Colonic mucosa (tissue), 4 donors: ENCODE data around the gene ALDH1A1. TPM values are rescaled to one million over a fixed set of nuclear protein-coding genes. Genes with fewer than 3 reads are reported as not detected.

Experiments used
- DNase-seq: peaks from one replicate; pipeline ENCODE4 v3.0.0-alpha.2; 2020
- H3K27ac ChIP-seq: fragments of 200-600 bp; one replicate; pipeline ENCODE4 v1.8.0; 2021
- H3K27me3 ChIP-seq: fragments of 200-600 bp; one replicate; pipeline ENCODE4 v1.8.0; 2021
- H3K36me3 ChIP-seq: fragments of 200-600 bp; one replicate; pipeline ENCODE4 v1.8.0; 2021
- H3K4me1 ChIP-seq: fragments of 200-600 bp; one replicate; pipeline ENCODE4 v1.8.0; 2021; ENCODE audit warnings: mild to moderate bottlenecking
- H3K4me3 ChIP-seq: fragments of 200-600 bp; one replicate; pipeline ENCODE4 v1.8.0; 2021
- H3K9ac ChIP-seq, 2 donors: one replicate each; pipeline ENCODE4 v1.7.0; 2013; ENCODE audit warnings: control low read depth in 2 of 2, low read depth in 2 of 2, low read length in 2 of 2
- H3K9me3 ChIP-seq: fragments of 200-600 bp; one replicate; pipeline ENCODE4 v1.8.0; 2021
- CTCF ChIP-seq: fragments of 200-600 bp; IDR thresholded peaks from one replicate; pipeline ENCODE4 v1.8.0; 2022; ENCODE audit warnings: antibody characterized with exemption, mild to moderate bottlenecking
- intact Hi-C: fragments of 100-400 bp; cut with DNase I; formaldehyde crosslinking; loops from one replicate; pipeline ENCODE4 v1.14.1; 2022
- total RNA-seq, 2 donors: library from RNA; stranded (reverse); fragmentation: NEBNext Ultra II Directional in 1 of 2; extraction: Animal tissue kit (Norgen Biotek cat#: 25700) in 1 of 2; gene quantifications; one replicate each; pipeline ENCODE4 v1.2.1, GENCODE V29; 2021
- donor health status: healthy.
- donor health status: DM: no; HTN: no; CAD: no.
- donor health status: DM: no; HTN: no; CAD: no.

ALDH1A1 gene
- total RNA-seq, 2 donors from 2014 or later = 61.3 to 102 TPM

GRCh38 chr9:72982146-72982799 is 29.4 kb upstream of the ALDH1A1 start:
- intact Hi-C loops = no loop called here
- Histone ChIP-seq H3K4me1 (no peaks in the 10 kb centered on the region), H3K9ac (no peak overlapping the region), H3K36me3 (no peaks in the 10 kb centered on the region), H3K4me3 (no peak overlapping the region), H3K9me3 (no peaks in the 10 kb centered on the region), H3K27me3 (no peaks in the 10 kb centered on the region), H3K27ac (no peak overlapping the region)
- no peak for DNase-seq
- no peak for TF ChIP-seq CTCF

DNA sequence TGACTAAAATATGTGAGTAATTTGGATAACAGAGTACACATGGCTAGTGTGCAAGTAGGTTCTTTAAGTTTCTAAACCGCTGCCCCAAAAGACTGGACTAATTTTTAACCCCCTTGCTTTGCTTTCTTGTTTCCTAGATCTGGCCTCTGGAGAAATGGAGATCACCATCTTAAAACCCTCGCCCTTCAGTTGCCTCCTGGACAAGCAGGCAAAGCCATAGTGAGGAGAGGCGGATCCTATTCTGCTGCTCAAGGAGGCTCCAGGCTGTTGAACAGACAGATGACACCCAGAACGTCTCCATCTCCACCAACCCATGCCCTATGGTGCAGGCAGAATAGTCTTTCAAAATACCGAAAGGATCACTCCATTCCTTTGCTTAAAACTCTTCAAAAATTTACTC is 28.6 kb upstream of the ALDH1A1 start:
- no peaks in the 10 kb centered on the region for H3K27me3 ChIP-seq
- no peak overlapping the region for H3K4me3 ChIP-seq
- H3K36me3 ChIP-seq = no peaks in the 10 kb centered on the region
- TF ChIP-seq CTCF = no peak
- DNase-seq = no peak
- H3K9ac ChIP-seq = no peak overlapping the region
- no peaks in the 10 kb centered on the region for H3K9me3 ChIP-seq
- intact Hi-C loops = no loop called here
- no peaks in the 10 kb centered on the region for H3K4me1 ChIP-seq
- H3K27ac ChIP-seq = no peak overlapping the region

GRCh38 chr9:72980600-72981265 is 27.9 kb upstream of the ALDH1A1 start:
- H3K4me1 ChIP-seq = no peaks in the 10 kb centered on the region
- TF ChIP-seq CTCF = no peak

DNA sequence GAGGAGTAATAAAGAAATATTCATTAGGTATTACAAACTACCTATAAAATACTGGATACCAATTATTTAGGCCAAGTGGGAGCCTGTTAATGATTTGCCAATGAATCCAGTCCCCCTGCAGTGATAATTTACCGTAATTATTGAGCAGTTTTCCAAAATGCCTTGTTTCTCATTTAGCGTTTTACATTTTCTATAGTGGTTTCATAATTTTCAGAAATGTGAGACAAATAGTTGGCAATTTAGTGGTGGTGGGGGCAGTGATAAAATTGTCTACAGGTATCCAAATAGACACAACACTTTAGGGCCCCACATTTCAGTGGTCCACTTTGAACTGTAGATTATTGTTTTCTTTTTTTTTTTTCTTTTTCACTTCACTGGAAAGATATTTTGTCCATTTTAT is 27.3 kb upstream of the ALDH1A1 start:
- no peak overlapping the region for H3K4me3 ChIP-seq
- H3K9ac ChIP-seq = no peak overlapping the region
- H3K4me1 ChIP-seq = no peaks in the 10 kb centered on the region
- no peak for DNase-seq
- H3K27me3 ChIP-seq = no peaks in the 10 kb centered on the region
- TF ChIP-seq CTCF = no peak
- no peaks in the 10 kb centered on the region for H3K36me3 ChIP-seq
- no peak overlapping the region for H3K27ac ChIP-seq
- H3K9me3 ChIP-seq = no peaks in the 10 kb centered on the region
- intact Hi-C loops = no loop called here

More at GRCh38 chr9:72980600-72981265, 27.9 kb upstream of the ALDH1A1 start:
- Histone ChIP-seq H3K27ac (no peak overlapping the region), H3K4me3 (no peak overlapping the region), H3K27me3 (no peaks in the 10 kb centered on the region), H3K9ac (no peak overlapping the region), H3K36me3 (no peaks in the 10 kb centered on the region), H3K9me3 (no peaks in the 10 kb centered on the region)
- intact Hi-C loops = no loop called here
- no peak for DNase-seq

DNA sequence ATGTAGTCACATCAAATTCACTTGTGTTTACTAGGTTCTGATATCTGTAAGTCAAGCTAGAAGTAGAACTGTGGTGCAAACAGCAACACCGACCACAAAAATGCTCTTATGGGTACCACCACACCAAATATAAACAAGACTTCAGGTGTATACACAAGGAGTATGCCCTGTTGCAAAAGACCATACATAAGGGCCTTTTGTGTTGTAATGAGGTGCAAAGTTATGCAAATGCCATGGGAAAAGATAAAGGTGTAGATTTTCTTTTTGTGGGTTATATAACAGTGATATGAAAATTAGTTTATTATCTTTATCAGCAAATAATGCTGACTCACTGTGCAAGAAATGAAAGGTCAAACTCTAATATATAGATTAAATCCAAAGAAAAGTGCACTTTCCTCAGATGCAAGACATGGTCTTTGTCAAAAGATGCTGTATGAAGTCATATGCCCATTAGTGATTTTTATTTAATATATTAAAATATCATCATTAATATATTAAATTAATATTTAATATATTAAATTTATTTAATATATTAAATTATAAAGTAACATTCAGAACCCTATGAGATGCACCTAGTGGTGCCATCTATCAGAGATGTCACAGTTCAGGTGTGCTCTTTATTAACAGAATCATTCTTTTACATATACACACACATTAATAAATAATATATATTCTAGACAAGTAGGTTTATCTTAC is 26.7 kb upstream of the ALDH1A1 start:
- no peak overlapping the region for H3K27ac ChIP-seq
- no peak overlapping the region for H3K9ac ChIP-seq

More for the DNA sequence above, 26.7 kb upstream of the ALDH1A1 start:
- Histone ChIP-seq H3K4me1 (no peaks in the 10 kb centered on the region), H3K36me3 (no peaks in the 10 kb centered on the region), H3K4me3 (no peak overlapping the region), H3K27me3 (no peaks in the 10 kb centered on the region), H3K9me3 (no peaks in the 10 kb centered on the region)
- TF ChIP-seq CTCF = no peak
- intact Hi-C loops = no loop called here
- DNase-seq = no peak
